Brain microvascular endothelial cell (primary cell): ENCODE results near the gene ST3GAL5.

ENCODE experiments used
- DNase-seq: peaks from one replicate; pipeline ENCODE4 v3.0.0-alpha.2; 2020
- H3K27ac ChIP-seq: fragments of 250-450 bp; sonication (Bioruptor Pico); 2 replicates; pipeline ENCODE4 v1.5.1; 2020; ENCODE audit warnings: mild to moderate bottlenecking, moderate library complexity
- H3K27me3 ChIP-seq: fragments of 250-450 bp; sonication (Bioruptor Pico); replicated peaks from 2 replicates; pipeline ENCODE4 v1.5.1; 2020; ENCODE audit warnings: mild to moderate bottlenecking
- H3K36me3 ChIP-seq: fragments of 250-450 bp; sonication (Bioruptor Pico); replicated peaks from 2 replicates; pipeline ENCODE4 v1.5.1; 2020; ENCODE audit warnings: mild to moderate bottlenecking
- H3K4me3 ChIP-seq: 2 replicates; pipeline ENCODE4 v1.5.1; 2011; ENCODE audit warnings: low read depth, mild to moderate bottlenecking, control low read depth, low read length, moderate library complexity
- CTCF ChIP-seq: IDR thresholded peaks from 2 replicates; pipeline ENCODE4 v1.5.1; 2011; ENCODE audit warnings: low read depth, mild to moderate bottlenecking, moderate library complexity, low read length, control low read depth, inconsistent platforms; ENCODE audit errors: missing control alignments
- in situ Hi-C: cut with HindIII; loops from 2 replicates; pipeline ENCODE4 v1.10.0; 2017; ENCODE audit warnings: low sequenced_read_pairs, low pct_ligation_motif_present

The ST3GAL5 gene

GRCh38 chr2:85826990-85827878 is 61.6 kb downstream of the ST3GAL5 start:
- Histone ChIP-seq H3K27ac (no peak overlapping the region), H3K4me3 (peak overlapping the region; percentile 15), H3K36me3 (no peaks in the 10 kb centered on the region), H3K27me3 (no peaks in the 10 kb centered on the region)
- in situ Hi-C loops, result no loop called here
- DNase-seq, result peak; percentile 56
- TF ChIP-seq CTCF, result peak; percentile 93

GRCh38 chr2:85823951-85824350 is 64.8 kb downstream of the ST3GAL5 start:
- no peak overlapping the region for H3K27ac ChIP-seq
- H3K27me3 ChIP-seq, result peaks cover 9% of the 10 kb centered on the region
- no peaks in the 10 kb centered on the region for H3K36me3 ChIP-seq
- no peak for DNase-seq
- in situ Hi-C loops, result loop anchor here (25.0 kb wide), 1 partner anchor 112 kb away; no protein-coding TSS in a partner anchor
- no peak for TF ChIP-seq CTCF
- no peak overlapping the region for H3K4me3 ChIP-seq

GRCh38 chr2:85822766-85823165 is 66.0 kb downstream of the ST3GAL5 start:
- no peak overlapping the region for H3K4me3 ChIP-seq
- TF ChIP-seq CTCF, result no peak
- no peak for DNase-seq
- peaks cover 9% of the 10 kb centered on the region for H3K27me3 ChIP-seq
- no peak overlapping the region for H3K27ac ChIP-seq
- in situ Hi-C loops, result loop anchor here (25.0 kb wide), 1 partner anchor 110 kb away; no protein-coding TSS in a partner anchor
- H3K36me3 ChIP-seq, result no peaks in the 10 kb centered on the region

GRCh38 chr2:85819811-85820510 is 68.8 kb downstream of the ST3GAL5 start:
- in situ Hi-C loops, result loop anchor here (25.0 kb wide), 1 partner anchor 108 kb away; no protein-coding TSS in a partner anchor
- no peak for DNase-seq
- Histone ChIP-seq H3K27me3 (peaks cover 11% of the 10 kb centered on the region), H3K36me3 (no peaks in the 10 kb centered on the region), H3K4me3 (no peak overlapping the region), H3K27ac (no peak overlapping the region)
- no peak for TF ChIP-seq CTCF

- Histone ChIP-seq H3K27me3 (peaks cover 6% of the 10 kb centered on the region), H3K27ac (no peak overlapping the region), H3K4me3 (no peak overlapping the region), H3K36me3 (no peaks in the 10 kb centered on the region)
- no peak for DNase-seq
- in situ Hi-C loops, result loop anchor here (25.0 kb wide), 1 partner anchor 103 kb away; no protein-coding TSS in a partner anchor
- no peak for TF ChIP-seq CTCF
Observed at GRCh38 chr2:85814802-85815550, 73.8 kb downstream of the ST3GAL5 start.
